NCI-H1417 treated with DMSO at 0.1 percent for 48 hours (cell line): Measurements from ENCODE around the gene EHHADH.

Experiments
- DNase-seq: peaks from one replicate; lab custom pipeline; 2025; lab: John Stamatoyannopoulos, UW

EHHADH gene

GRCh38 chr3:185197068-185197467 lies 56.8 kb downstream of the EHHADH start:
- DNase-seq: no peak

DNA sequence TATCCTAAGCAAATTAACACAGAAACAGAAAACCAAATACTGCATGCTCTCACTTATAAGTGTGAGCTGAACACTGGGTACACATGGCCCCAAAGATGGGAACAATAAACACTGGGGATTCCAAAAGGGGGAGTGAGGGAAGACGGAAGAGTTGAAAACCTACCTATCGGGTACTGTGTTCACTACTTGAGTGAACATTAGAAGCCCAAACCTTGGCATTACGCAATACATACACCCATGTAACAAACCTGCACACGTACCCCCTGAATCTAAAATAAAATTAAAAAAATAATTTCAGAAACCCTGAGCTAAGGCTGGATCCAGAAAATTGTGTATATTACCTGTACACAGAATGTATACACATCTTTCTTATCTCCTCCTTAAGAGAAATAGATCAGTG lies 58.2 kb downstream of the EHHADH start:
- DNase-seq: no peak

- DNase-seq: peak; percentile 16
Observed at GRCh38 chr3:185188816-185189215, 65.0 kb downstream of the EHHADH start.

DNA sequence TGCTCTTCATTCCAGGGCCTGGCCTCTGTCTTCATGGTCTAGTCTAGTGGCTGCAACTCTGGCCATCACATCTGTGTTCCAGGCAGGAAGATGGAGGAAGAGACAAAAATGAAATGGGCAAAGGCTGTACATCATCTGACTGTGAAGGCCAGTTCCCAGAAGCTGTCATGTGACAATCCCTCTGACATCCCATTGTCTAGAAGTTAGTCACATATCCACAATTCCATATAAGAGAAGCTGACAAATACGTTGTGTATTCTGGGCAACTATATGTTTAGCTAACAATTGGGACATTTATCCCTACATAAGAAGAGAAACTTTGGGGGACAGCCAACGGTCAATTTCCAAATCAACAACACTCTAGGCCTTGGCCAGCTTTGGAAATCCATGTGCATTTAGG lies 66.5 kb downstream of the EHHADH start:
- no peak for DNase-seq

GRCh38 chr3:185176750-185177359 lies 77.0 kb downstream of the EHHADH start:
- DNase-seq: no peak

- no peak for DNase-seq
Observed at GRCh38 chr3:185175370-185175987, 78.4 kb downstream of the EHHADH start.

GRCh38 chr3:185172086-185173049 lies 81.5 kb downstream of the EHHADH start:
- no peak for DNase-seq

DNA sequence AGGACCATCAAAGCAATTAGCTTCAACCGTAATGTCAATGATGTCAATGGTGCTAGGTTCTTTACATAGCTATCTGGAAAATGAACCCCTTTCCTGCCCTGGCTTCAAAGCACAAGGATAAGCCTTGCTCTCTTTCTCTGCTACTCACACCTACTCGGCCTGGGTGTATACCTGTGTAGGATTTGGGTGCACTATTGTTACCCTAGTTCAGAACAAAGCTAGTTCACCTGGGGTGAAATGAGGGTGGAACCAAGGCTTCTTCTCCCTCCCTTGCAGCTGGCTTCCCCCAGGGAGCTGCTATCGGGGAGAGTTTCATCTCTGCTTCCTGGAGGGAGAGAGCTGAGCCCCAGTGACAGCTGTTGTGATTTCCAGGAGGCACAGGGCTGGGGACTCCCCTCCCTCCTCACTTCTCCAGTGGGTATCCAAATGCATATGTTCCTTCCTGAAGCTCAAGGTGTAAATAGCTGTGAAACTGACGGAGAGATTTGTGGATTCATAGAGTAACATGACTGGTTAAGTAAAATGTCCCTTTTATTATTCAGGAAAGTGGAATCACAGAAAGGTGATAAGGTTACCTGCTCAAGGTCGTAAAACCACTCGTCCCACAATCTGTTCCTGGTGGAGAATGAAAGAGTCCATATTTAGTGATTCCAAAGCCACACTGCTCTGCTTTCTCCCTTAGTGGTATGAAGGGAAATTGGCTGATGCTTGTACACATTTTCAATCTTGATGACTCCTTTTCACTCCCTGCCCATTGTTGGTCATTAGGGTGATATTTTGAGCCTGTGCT lies 89.2 kb downstream of the EHHADH start:
- DNase-seq: no peak

GRCh38 chr3:185162634-185163033 lies 91.2 kb downstream of the EHHADH start:
- no peak for DNase-seq

DNA sequence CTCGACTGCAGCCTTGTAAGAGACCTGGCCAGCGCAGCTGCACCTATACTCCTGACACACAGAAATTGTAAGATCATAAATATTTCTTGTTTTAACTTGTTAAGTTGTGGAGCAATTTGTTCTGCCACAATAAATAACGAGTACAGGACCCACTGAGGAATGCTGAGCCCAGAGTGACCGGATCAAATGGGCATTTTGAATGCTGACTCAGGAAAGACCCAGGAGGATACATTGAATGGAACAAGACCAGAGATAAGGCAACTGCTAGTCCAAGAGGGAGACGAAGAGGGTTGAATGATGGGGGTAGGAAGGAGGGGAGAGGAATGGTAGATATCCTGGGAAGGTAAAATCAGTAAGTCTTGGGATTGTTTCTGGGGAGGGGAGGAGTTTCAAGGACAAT lies 92.1 kb downstream of the EHHADH start:
- DNase-seq: no peak

- DNase-seq: no peak
Observed at GRCh38 chr3:185157347-185157746, 96.5 kb downstream of the EHHADH start.

DNA sequence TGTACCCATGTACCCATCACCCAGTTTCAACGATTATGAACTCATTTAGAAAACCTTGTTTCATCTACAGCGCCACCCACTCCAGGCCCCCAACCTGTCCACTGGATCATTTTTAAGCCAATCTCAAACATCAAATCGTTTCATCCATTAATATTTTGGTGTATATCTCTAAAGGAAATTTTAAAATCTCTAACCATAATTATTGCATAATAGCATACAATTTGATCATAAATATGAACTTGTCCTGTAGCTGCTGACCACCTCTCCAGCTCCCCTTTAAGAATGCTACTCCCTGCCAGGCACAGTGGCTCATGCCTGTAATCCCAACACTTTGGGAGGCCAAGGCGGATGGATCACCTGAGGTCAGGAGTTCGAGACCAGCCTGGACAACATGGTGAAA lies 98.2 kb downstream of the EHHADH start:
- DNase-seq: no peak

GRCh38 chr3:185153861-185154629 lies 99.8 kb downstream of the EHHADH start:
- no peak for DNase-seq

- no peak for DNase-seq
Observed at GRCh38 chr3:185153171-185153771, 100.6 kb downstream of the EHHADH start.

- DNase-seq: no peak
Observed at GRCh38 chr3:185152410-185153170, 101.3 kb downstream of the EHHADH start, which contains the start of gene C3orf70. TSS of gene C3orf70 (minus strand) at chr3:185153060. CDS start at chr3:185152823, 237 bp downstream.

GRCh38 chr3:185151964-185152409 lies 101.9 kb downstream of the EHHADH start:
- DNase-seq: no peak

GRCh38 chr3:185151101-185151963 lies 102.5 kb downstream of the EHHADH start:
- DNase-seq: no peak

DNA sequence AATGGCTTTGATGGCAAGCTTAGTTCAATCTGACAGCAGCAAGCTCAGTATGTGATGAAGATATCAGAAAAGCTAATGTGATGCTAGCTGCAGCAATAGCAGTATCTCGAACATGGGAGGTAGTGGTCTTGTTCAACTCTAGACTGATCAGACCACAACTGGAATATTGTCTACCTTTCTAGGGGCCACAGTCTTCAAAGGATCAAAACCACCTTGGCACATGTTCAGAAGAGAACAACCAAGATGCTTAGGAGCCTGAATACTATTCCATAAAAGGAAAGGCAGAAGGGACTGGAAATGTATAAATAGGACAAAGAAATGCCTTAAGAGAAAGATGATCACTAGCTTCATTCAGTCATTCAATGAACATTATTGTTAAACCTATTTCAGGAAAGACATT lies 103.3 kb downstream of the EHHADH start:
- no peak for DNase-seq

GRCh38 chr3:185149591-185149990 lies 104.3 kb downstream of the EHHADH start:
- no peak for DNase-seq
